ENCODE data around the gene MAP1S.

The MAP1S gene

GRCh38 chr19:17722655-17723240 is 3.5 kb downstream of the MAP1S start:
- no peaks in the 10 kb centered on the region for H3K27me3 ChIP-seq
- H3K27ac ChIP-seq = no peak overlapping the region
- intact Hi-C loops (cut with DNase I; ENCODE audit: low total_unique reads) = no loop called here
- no peaks in the 10 kb centered on the region for H3K9me3 ChIP-seq
- no peak for DNase-seq
- H3K4me1 ChIP-seq = peaks cover 0 to 44% (median 36%) of the 10 kb centered on the region in 4 donors
- peaks cover 31 to 60% (median 44%) of the 10 kb centered on the region in 3 donors for H3K36me3 ChIP-seq
- TF ChIP-seq CTCF (IDR thresholded peaks at IDR 0.05) = no peak
- H3K4me3 ChIP-seq = no peak overlapping the region

GRCh38 chr19:17724655-17725054 is 5.4 kb downstream of the MAP1S start:
- no peaks in the 10 kb centered on the region for H3K27me3 ChIP-seq
- intact Hi-C loops (cut with DNase I; ENCODE audit: low total_unique reads) = no loop called here
- peaks cover 48 to 79% (median 59%) of the 10 kb centered on the region in 3 donors for H3K36me3 ChIP-seq
- no peak overlapping the region for H3K4me3 ChIP-seq
- no peaks in the 10 kb centered on the region for H3K9me3 ChIP-seq
- H3K27ac ChIP-seq = no peak overlapping the region
- peaks cover 0 to 29% (median 26%) of the 10 kb centered on the region in 4 donors for H3K4me1 ChIP-seq
- no peak for TF ChIP-seq CTCF (IDR thresholded peaks at IDR 0.05)
- DNase-seq = no peak

- Histone ChIP-seq H3K9me3 (no peaks in the 10 kb centered on the region), H3K27me3 (no peaks in the 10 kb centered on the region), H3K4me1 (peaks cover 0 to 22% (median 21%) of the 10 kb centered on the region in 4 donors), H3K36me3 (peaks cover 55 to 88% (median 64%) of the 10 kb centered on the region in 3 donors), H3K4me3 (no peak overlapping the region), H3K27ac (no peak overlapping the region)
- TF ChIP-seq CTCF (IDR thresholded peaks at IDR 0.05) = no peak
- intact Hi-C loops (cut with DNase I; ENCODE audit: low total_unique reads) = no loop called here
- DNase-seq = no peak
These were observed 6.3 kb downstream of the MAP1S start for GRCh38 chr19:17725422-17726078.

GRCh38 chr19:17726136-17726741 is 7.0 kb downstream of the MAP1S start:
- no peak for TF ChIP-seq CTCF (IDR thresholded peaks at IDR 0.05)
- H3K4me1 ChIP-seq = peaks cover 0 to 15% (median 14%) of the 10 kb centered on the region in 4 donors
- no peak overlapping the region for H3K27ac ChIP-seq
- DNase-seq = no peak
- H3K9me3 ChIP-seq = no peaks in the 10 kb centered on the region
- no peaks in the 10 kb centered on the region for H3K27me3 ChIP-seq
- intact Hi-C loops (cut with DNase I; ENCODE audit: low total_unique reads) = no loop called here
- peaks cover 61 to 95% (median 71%) of the 10 kb centered on the region in 3 donors for H3K36me3 ChIP-seq
- H3K4me3 ChIP-seq = no peak overlapping the region

- Histone ChIP-seq H3K27me3 (no peaks in the 10 kb centered on the region), H3K36me3 (peaks cover 68 to 98% (median 78%) of the 10 kb centered on the region in 3 donors)
- intact Hi-C loops (cut with DNase I; ENCODE audit: low total_unique reads) = no loop called here
These were observed 7.9 kb downstream of the MAP1S start for GRCh38 chr19:17726964-17727773.

More at GRCh38 chr19:17726964-17727773, 7.9 kb downstream of the MAP1S start:
- DNase-seq = no peak
- TF ChIP-seq CTCF (IDR thresholded peaks at IDR 0.05) = no peak
- H3K27ac ChIP-seq = no peak overlapping the region
- peaks cover 0 to 6% (median 5%) of the 10 kb centered on the region in 4 donors for H3K4me1 ChIP-seq
- no peak overlapping the region for H3K4me3 ChIP-seq
- H3K9me3 ChIP-seq = no peaks in the 10 kb centered on the region
